Skeletal muscle tissue (tissue), 4 donors: Measurements from ENCODE around the gene CERT1. TPM values are rescaled to one million over a fixed set of nuclear protein-coding genes. Genes with fewer than 3 reads are reported as not detected.

ENCODE experiments used
- H3K27ac ChIP-seq: one replicate; pipeline ENCODE4 v1.7.0; 2013; ENCODE audit warnings: mild to moderate bottlenecking, low read depth, low read length, inconsistent platforms
- H3K27me3 ChIP-seq, 3 donors: one replicate each; pipeline ENCODE4 v1.7.0; 2013; ENCODE audit warnings: low read length in 3 of 3; ENCODE audit not compliant: control insufficient read depth in 3 of 3, insufficient read depth in 3 of 3
- H3K36me3 ChIP-seq, 3 donors: one replicate each; pipeline ENCODE4 v1.7.0; 2013; ENCODE audit warnings: low read length in 3 of 3; ENCODE audit not compliant: control insufficient read depth in 3 of 3, insufficient read depth in 3 of 3
- H3K4me1 ChIP-seq, 3 donors: one replicate each; pipeline ENCODE4 v1.7.0; 2013; ENCODE audit warnings: low read length in 3 of 3, mild to moderate bottlenecking in 3 of 3; ENCODE audit not compliant: control insufficient read depth in 3 of 3, insufficient read depth in 3 of 3
- H3K4me3 ChIP-seq, 3 donors: one replicate each; pipeline ENCODE4 v1.7.0; 2013; ENCODE audit warnings: low read length in 3 of 3
- H3K9ac ChIP-seq, 3 donors: one replicate each; pipeline ENCODE4 v1.7.0; 2013; ENCODE audit warnings: low read length in 3 of 3, mild to moderate bottlenecking in 3 of 3, moderate library complexity in 2 of 3, low read depth in 1 of 3
- H3K9me3 ChIP-seq, 3 donors: one replicate each; pipeline ENCODE4 v1.7.0; 2013; ENCODE audit warnings: low read length in 3 of 3; ENCODE audit not compliant: control insufficient read depth in 3 of 3
- total RNA-seq: library from RNA; depleted of rRNA; stranded (reverse); fragments of >200 nt; gene quantifications from one replicate; pipeline ENCODE4 v1.2.3, GENCODE V29; 2014
- donor health status: Osteomylitis.

The CERT1 gene
- total RNA-seq, 1 donor from 2014 or later = 36.5 TPM

DNA sequence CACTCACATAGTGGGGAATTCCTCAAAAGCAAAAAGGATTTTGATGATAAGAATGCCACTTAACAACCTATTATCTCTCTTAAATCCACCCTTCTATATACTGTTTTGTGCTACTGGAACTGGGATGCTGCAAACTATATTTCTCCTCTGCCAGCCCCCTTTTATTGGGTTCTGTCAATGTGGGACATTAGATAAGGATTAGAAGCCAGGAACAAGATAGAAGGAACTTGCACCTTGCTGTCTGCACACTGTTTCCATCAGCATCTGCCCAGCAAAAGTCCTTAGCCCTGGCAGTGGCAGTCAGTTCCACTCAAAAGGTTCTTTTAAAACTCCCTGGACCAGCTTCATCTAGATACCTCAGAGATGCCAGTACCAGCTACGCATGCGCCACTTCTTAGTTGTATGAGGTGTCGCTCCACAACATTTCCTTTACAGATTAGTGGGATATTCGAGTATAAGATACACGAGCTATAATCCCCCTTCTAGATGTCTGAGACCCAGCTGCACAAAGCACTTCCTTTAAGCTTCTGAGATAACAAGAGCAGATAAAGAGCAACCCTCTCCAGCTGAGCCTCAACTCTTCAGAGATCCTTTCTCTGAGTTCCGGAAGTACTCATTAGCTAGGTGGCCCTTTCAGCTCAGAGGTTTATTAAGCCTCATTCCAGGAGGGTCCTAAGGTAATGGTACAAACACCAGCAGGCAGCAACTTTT, 45.3 kb downstream of the CERT1 start:
- no peaks in the 10 kb centered on the region for H3K27me3 ChIP-seq
- H3K4me1 ChIP-seq = peaks cover 0 to 3% (median 0%) of the 10 kb centered on the region in 3 donors
- H3K9me3 ChIP-seq = peaks cover 5 to 14% (median 7%) of the 10 kb centered on the region in 3 donors
- H3K4me3 ChIP-seq = no peak overlapping the region
- no peak overlapping the region for H3K27ac ChIP-seq
- H3K9ac ChIP-seq = no peak overlapping the region
- H3K36me3 ChIP-seq = no peaks in the 10 kb centered on the region

DNA sequence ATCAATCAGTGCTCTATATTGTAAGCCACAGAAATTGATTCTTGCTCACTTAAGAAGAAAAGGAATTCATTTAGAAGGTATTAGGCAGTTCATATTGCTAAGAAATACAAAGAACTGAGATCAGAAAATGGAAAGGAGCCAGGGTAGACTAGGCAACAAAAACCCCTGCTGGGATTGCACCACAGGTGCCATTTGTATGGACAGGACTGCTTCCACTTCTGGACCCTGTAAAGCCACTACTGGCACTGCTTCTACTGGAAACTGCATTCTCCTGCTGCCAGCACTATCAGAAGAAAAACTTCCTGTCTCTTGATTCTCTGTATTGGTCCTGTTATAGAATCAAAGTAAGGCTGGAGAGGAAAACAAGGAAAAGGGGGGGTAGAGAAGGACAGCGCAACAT, 45.9 kb downstream of the CERT1 start:
- Histone ChIP-seq H3K9me3 (peaks cover 5 to 12% (median 7%) of the 10 kb centered on the region in 3 donors), H3K27ac (no peak overlapping the region), H3K27me3 (no peaks in the 10 kb centered on the region), H3K9ac (no peak overlapping the region), H3K36me3 (no peaks in the 10 kb centered on the region), H3K4me3 (no peak overlapping the region), H3K4me1 (peaks cover 0 to 3% (median 0%) of the 10 kb centered on the region in 3 donors)

DNA sequence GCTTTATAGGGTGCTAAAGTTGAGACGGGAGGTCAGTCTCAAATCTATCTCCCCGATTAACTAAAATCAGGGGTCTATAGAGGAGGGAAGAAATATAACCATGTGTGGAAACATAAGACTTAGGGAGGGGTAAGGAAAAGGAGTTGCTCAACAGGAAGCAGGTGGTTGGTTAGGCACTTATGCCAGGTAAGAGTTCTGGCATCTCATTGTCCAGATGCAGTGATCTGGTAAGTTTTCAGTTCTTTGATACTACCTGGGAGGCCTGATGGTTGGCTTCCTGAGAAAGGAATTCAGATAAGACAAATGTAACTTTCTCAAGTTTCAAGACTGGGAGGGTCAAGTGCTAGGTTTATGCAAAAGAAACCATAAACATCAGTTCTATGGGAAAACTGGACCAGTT, 47.7 kb downstream of the CERT1 start:
- no peaks in the 10 kb centered on the region for H3K36me3 ChIP-seq
- no peaks in the 10 kb centered on the region for H3K27me3 ChIP-seq
- no peak overlapping the region for H3K9ac ChIP-seq
- H3K4me3 ChIP-seq = no peak overlapping the region
- peaks cover 5 to 8% (median 7%) of the 10 kb centered on the region in 3 donors for H3K9me3 ChIP-seq
- peaks cover 0 to 3% (median 0%) of the 10 kb centered on the region in 3 donors for H3K4me1 ChIP-seq
- H3K27ac ChIP-seq = no peak overlapping the region

DNA sequence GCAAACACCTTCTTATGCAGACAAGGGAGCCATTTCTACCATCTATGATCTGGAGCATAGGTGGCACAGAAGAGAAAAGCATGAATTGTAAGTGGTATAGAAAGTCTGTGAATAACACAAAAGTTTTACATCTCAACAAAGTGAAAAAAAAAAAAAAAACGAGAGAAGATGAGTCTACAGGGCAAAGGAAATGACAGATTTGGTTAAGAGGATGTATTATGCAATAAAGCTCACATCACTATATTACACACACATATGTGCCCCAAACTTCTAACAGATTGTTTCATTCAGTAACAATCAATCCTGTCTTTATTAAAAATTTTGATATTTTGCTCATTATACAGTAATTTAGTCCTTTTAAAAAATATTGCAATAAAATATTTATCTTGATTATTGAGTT, 49.8 kb downstream of the CERT1 start:
- peaks cover 0 to 3% (median 0%) of the 10 kb centered on the region in 3 donors for H3K4me1 ChIP-seq
- H3K9me3 ChIP-seq = no peaks in the 10 kb centered on the region
- no peak overlapping the region for H3K27ac ChIP-seq
- H3K27me3 ChIP-seq = no peaks in the 10 kb centered on the region
- H3K4me3 ChIP-seq = no peak overlapping the region
- no peak overlapping the region for H3K9ac ChIP-seq
- H3K36me3 ChIP-seq = no peaks in the 10 kb centered on the region

GRCh38 chr5:75460942-75461610, 50.4 kb downstream of the CERT1 start:
- peaks cover 0 to 3% (median 0%) of the 10 kb centered on the region in 3 donors for H3K4me1 ChIP-seq
- H3K9ac ChIP-seq = no peak overlapping the region
- H3K36me3 ChIP-seq = no peaks in the 10 kb centered on the region
- H3K4me3 ChIP-seq = no peak overlapping the region
- no peaks in the 10 kb centered on the region for H3K27me3 ChIP-seq
- H3K27ac ChIP-seq = no peak overlapping the region
- no peaks in the 10 kb centered on the region for H3K9me3 ChIP-seq

GRCh38 chr5:75460532-75460931, 50.9 kb downstream of the CERT1 start:
- Histone ChIP-seq H3K9ac (no peak overlapping the region), H3K9me3 (no peaks in the 10 kb centered on the region), H3K27me3 (no peaks in the 10 kb centered on the region), H3K27ac (no peak overlapping the region), H3K4me3 (no peak overlapping the region), H3K4me1 (peaks cover 0 to 3% (median 0%) of the 10 kb centered on the region in 3 donors), H3K36me3 (no peaks in the 10 kb centered on the region)

DNA sequence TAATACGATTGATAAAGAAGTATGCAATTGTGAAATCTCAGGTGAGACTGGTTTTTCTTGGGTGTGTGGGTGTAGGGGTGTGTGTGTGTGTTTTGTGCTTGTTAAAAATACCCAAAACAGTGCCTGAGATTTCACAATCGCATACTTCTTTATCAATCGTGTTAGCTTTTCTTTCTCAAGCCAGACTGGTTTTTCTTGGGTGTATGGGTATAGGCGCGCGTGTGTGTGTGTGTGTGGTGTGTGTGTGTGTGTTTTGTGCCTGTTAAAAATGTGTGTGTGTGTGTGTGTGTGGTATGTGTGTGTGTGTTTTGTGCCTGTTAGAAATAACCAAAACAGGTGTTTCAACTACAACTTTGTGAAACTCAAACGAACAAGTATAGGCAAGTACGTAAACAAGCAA, 53.7 kb downstream of the CERT1 start:
- Histone ChIP-seq H3K27me3 (no peaks in the 10 kb centered on the region), H3K9me3 (no peaks in the 10 kb centered on the region), H3K4me1 (no peaks in the 10 kb centered on the region), H3K36me3 (no peaks in the 10 kb centered on the region), H3K9ac (no peak overlapping the region), H3K4me3 (no peak overlapping the region), H3K27ac (no peak overlapping the region)

DNA sequence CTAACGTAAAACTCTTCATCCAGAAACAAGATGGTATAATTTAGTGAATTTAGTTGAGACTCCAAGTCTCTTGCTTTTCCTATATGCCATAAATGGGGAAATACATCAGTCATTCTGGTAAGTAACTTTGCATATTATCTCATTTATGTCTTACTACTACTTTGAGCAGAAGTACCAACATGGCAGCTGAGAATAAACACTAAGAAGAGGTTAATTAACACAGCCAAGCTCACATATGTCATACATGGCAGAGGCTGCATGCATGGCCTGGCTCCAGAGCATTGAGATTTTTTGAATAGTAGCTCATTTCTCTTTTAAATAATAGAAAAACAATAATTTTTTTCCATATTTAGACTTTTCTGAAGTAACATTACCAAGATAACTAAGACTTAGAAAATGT, 54.3 kb downstream of the CERT1 start:
- H3K27ac ChIP-seq = no peak overlapping the region
- no peaks in the 10 kb centered on the region for H3K27me3 ChIP-seq
- H3K4me3 ChIP-seq = no peak overlapping the region
- H3K36me3 ChIP-seq = no peaks in the 10 kb centered on the region
- no peaks in the 10 kb centered on the region for H3K9me3 ChIP-seq
- H3K4me1 ChIP-seq = no peaks in the 10 kb centered on the region
- H3K9ac ChIP-seq = no peak overlapping the region

DNA sequence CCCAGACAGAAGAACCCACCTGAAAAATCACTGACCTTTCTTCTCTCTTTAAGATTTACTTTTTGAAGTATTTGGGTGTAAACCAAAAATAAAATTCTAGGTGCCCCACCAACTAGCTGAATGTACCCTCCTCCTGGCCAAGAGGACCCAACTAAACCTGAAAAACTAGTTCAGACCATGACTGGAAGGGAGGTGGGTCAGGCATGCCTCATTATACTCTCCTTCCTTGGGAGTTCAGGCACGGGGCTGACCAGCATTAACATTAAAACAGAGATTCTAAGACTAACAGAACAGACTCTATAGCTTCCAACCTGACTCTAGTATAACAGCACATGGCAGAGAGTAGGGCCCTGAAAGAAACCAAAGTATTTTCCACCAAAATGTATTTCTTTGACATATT, 61.4 kb downstream of the CERT1 start:
- Histone ChIP-seq H3K27me3 (no peaks in the 10 kb centered on the region), H3K27ac (no peak overlapping the region), H3K9ac (no peak overlapping the region), H3K36me3 (peaks cover 0 to 2% (median 0%) of the 10 kb centered on the region in 3 donors), H3K4me3 (no peak overlapping the region), H3K9me3 (peaks cover 0 to 3% (median 2%) of the 10 kb centered on the region in 3 donors), H3K4me1 (no peaks in the 10 kb centered on the region)

DNA sequence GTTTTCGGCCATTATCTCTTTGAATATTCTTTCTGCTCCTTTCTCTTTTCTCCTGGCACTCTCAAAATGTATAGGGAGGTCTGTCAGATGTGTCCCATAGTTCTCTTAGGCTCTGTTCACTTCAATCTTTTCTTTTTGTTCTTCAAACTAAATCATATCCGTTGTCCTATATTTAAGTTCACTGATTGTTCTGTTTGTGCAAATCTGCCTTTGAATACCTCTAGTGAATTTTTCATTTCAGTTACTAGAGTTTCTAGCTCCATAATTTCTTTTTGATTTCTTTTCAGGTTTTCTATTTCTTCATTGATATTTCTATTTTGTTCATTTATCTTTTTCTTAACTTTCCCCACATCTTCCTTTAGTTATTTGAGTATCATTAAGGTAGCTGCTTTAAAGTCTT, 65.4 kb downstream of the CERT1 start:
- Histone ChIP-seq H3K36me3 (peaks cover 0 to 2% (median 0%) of the 10 kb centered on the region in 3 donors), H3K9ac (no peak overlapping the region), H3K27me3 (no peaks in the 10 kb centered on the region), H3K9me3 (peaks cover 0 to 3% (median 2%) of the 10 kb centered on the region in 3 donors), H3K4me1 (no peaks in the 10 kb centered on the region), H3K27ac (no peak overlapping the region), H3K4me3 (no peak overlapping the region)
